ENCODE measurements around the gene SLC26A1.
A peak's percentile ranks its signal among the peaks of the same experiment; 100 is the strongest.
"Not testable (repeated sequence)": the region's sequence is repeated elsewhere in the genome, so short reads cannot be mapped to it uniquely, and the experiment has no call there.

Gene SLC26A1

GRCh38 chr4:982814-983213 lies 10.4 kb downstream of the SLC26A1 start:
- no peak for DNase-seq

GRCh38 chr4:982291-982690 lies 10.9 kb downstream of the SLC26A1 start:
- no peak for DNase-seq

DNA sequence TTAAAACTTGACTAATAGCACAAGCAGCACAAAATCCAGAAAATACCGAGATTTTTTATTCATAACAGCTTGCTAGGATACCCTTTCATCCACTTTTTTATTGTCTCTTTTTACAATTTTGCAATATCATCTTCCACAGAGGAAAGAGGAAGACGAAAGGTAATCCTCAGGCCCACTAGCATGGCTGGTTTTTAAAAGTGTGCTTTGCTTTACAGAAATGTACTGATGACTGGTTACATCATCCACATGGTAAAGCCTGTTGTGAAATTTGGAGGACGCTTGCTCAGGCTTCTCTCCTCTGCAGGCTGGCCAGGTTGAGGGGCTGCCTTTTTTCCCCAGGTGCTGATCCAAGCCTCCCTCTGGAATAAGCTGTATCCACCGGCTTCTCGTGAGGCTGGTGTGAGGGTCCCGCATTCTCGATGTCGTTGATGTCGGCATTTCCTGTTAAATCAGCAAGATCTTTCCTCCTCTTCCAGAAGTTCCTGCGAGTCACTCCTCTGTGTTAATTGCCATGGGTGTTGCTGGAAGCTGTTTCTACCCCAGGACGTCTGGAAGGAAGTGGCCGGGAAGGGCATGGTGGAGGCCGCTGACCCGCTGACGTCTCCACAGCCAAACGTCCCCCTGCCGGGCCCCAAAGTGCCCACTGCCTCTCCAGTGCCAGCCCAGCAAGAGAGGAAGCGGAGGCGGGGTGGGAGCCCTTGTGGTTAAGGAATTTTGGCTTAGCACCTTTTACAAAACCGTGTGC lies 14.1 kb downstream of the SLC26A1 start:
- no peak for DNase-seq

DNA sequence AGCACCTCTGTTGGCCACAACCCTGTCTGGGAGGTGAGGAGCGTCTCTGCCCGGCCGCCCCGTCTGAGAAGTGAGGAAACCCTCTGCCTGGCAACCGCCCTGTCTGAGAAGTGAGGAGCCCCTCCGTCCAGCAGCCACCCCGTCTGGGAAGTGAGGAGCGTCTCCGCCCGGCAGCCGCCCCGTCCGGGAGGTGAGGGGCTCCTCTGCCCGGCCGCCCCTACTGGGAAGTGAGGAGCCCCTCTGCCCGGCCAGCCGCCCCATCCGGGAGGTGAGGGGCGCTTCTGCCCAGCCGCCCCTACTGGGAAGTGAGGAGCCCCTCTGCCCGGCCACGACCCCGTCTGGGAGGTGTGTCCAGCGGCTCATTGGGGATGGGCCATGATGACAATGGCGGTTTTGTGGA lies 17.2 kb downstream of the SLC26A1 start:
- DNase-seq: not testable (repeated sequence)

DNA sequence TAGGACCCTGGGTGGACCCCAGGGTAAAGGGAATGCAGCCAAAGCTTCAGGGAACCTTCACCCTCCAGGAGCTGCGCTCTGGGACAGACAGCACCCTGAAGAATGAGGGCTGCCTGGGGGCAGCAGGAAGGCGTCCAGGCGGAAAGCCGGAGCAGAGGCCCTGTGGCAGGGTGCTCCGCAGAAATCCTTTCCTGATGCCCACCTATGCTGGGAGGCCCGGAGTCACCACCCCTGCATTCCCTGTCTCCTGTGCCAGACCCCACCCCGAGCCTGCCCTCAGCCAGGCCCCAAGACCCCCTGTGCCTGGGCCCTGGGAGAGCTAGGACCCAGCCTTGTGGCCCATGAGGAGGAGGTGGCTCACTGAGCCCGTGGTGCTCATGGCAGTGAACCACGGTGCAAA lies 18.5 kb downstream of the SLC26A1 start:
- DNase-seq: no peak

- peak; percentile 47 for DNase-seq
Measured at GRCh38 chr4:973431-974397, 19.5 kb downstream of the SLC26A1 start, which contains the start of gene DGKQ. Gene DGKQ (minus strand): TSS chr4:973569. CDS start chr4:973482, 87 bp downstream.

GRCh38 chr4:972651-973424 lies 20.4 kb downstream of the SLC26A1 start:
- DNase-seq: no peak

- no peak for DNase-seq
Measured at GRCh38 chr4:971666-972500, 21.3 kb downstream of the SLC26A1 start.

DNA sequence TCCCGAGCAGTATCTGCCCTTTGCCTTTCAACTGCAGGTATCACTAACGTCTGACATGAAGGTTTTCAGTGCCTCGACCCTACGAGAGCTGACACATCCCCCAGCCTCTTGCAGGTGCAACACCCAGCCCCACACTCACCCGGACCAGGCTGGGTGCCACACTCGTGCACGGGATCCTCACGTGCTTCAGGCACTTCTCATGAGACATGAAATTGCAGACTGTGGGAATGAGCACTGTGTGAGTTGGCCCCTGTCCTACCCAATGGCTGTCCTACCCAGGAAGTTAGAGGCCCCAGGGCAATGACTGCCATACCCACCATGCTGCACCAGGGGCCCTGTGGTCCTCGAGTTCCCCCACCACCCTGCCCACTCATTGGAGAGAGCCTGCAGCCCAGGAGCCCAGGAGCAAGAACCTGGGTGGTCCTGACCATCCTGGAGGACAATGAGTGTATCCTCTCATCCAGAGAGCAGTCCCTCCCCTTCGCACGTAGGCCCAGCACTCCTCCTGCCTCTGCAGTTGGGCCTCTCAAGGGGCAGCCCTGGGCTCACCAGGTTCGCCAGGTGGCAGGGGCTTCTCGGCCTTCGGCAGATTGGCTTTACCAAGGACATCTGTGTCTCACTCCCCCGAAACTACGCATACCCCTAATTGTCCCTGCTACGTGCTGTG lies 22.2 kb downstream of the SLC26A1 start:
- DNase-seq: no peak

DNA sequence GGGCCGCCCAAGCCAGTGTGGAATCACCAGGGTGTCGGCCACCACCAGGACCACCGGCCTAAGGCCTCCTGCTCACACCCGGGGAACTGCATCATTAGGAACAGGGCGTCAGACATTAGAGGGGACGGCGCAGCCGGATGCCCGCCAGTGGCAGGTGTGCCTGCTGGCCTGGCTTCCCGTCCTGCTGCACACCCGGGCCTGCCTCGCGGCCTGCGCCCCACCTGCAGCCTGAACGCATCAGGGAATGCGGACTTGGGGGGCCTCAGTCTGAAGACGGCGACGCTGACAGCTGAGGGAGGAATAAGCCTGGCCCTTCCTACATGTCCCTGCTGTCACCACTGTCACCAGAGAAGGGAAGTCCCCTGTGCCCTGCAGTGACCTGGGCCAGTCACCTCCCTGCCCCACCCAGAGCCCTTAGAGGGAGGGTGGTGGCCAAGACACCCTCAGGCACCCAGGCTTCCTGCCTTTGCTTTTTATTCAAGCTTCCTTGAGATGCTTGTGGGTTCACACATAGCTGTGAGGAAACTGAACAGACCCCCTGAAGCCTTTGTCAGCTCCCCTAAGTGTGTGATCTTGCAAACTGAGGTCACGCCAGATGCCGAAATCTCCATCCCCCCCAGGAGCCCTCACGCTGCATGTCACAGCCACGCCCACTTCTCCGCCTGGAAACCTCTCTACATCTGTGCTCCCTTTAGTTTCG lies 23.0 kb downstream of the SLC26A1 start:
- no peak for DNase-seq

DNA sequence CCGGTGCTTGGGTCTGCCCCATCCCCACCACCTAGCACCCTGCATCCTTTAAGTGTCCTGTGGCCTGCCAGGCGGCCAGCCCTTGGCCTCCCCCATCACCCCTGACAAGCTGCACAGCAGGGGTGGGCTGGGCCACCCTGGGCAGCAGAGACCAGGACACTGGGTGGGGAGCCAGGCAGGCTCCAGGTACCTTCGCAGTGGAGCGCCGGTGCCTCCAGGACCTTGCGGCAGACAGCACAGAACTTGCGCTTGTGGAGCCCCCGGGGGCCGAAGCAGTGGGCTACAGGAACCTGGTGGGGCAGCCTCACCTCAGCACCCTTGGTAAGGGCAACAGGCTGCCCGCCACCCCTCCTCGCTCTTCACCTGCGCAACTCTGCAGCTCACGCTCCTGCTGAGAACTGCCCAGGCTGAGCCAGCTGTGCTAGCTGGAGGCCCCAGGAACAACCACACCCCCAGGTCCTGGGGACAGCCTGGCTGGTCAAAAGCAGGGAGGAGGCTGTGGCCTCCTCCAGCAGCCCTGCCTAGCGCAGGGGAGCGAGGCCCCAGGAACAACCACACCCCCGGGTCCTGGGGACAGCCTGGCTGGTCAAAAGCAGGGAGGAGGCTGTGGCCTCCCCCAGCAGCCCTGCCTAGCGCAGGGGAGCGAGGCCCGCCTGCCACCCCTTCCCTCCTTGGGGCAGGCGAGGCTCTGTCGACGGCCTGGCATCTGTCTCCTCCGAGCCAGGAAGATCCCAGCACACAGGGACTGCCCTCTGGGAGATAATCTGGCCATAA lies 24.4 kb downstream of the SLC26A1 start:
- DNase-seq: no peak

- no peak for DNase-seq
Measured at GRCh38 chr4:968221-968620, 25.0 kb downstream of the SLC26A1 start.

DNA sequence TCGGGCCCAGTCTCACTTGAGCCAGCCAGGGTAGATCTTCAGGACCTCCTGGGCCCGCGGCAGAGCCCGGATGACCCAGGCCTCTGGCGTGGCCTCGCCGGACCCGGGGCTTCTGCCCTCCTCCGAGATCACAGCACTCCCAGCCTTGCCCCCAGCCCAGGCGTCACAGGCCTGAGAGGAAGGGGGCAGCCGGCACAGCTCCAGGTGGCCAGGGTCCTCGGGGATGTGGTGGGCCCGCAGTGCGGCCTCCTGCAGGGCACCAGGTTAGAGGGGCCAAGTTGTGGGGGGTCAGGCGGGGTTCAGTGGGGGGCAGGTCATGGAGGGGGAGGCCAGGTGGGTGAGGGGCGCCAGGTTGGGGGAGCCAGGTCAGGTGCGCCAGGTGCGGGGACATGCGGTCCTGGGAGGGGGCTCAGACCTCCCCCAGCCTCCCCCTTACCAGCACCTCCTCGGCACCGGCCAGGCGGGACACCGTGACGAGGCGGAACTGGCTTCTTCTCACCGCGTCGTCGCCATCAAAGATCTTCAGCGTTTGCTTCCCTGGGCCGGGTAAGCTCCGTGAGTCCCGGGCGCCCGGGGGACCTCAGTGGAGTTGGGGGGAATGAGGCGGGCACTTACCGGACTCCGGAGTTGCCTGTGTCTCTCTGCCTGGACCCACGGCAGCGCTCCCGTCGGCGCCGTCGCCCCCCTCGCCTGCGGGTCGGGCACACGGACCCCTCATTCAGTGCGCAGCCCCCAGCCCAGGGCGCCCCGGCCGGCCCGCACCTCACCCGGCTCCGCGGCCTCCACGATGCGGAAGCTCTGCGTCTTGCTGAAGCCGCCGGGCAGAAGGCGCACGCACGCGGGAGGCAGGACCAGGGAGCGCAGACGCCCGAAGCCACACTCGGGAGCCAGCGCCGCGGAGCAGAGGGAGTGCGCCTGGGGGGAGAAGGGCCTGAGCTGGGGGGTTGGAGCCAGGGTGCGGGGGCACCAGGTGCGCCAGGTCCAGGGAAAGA lies 25.8 kb downstream of the SLC26A1 start:
- DNase-seq: no peak

DNA sequence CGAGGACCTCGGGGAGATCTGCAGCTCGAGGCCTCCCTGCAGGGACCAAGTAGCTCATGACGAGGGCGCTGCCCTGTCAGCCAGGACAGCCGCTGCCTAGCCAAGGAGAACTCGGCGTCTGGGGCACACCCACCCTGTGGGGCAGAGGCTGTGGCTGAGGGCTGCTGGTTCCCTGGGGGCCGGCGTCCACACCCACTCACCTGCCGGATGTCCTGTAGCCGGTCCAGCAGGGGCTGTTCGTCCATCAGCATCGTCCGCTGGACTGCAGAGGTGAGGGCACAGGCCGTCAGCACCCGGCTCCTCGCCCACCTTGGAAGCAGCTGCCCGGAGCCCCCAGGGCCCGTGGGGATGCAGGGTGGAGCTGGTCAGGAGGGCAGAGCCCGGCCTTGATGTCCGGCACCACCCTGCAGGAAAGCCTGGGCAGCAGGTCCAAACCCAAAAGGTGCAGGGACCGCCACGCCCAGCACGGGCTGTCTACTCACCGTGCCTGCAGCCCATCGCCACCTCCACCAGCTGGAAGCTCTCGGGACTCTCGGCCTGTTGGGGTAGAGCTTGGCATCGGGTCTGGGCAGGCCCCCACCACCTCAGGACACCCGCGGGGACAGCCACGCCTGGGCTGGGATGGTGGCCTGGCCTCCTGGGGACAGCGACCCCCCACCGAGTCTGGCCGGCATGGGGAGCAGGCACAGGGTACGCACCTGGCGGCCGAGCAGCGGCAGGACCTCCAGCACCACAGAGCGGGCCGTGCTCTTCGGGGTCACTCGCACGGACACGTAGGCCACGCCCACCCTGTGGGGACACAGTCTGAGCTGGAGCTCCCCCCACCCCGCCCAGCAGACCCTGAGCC lies 26.7 kb downstream of the SLC26A1 start:
- DNase-seq: no peak

GRCh38 chr4:965766-966134 lies 27.5 kb downstream of the SLC26A1 start:
- no peak for DNase-seq

- DNase-seq: no peak
Measured at GRCh38 chr4:965048-965765, 28.0 kb downstream of the SLC26A1 start.

- no peak for DNase-seq
Measured at GRCh38 chr4:964346-965025, 28.7 kb downstream of the SLC26A1 start.

Measured in NCI-H1092 (cell line).